HEK293 (cell line): ENCODE measurements around the gene COL11A2.
A peak's percentile ranks its signal among the peaks of the same experiment; 100 is the strongest.

Source experiments
- CTCF ChIA-PET: fragments of 350-600 bp; formaldehyde crosslinking; extraction: SDS; loops from one replicate; lab custom pipeline; 2021; ENCODE audit warnings: antibody characterized with exemption; lab: Yijun Ruan, JAX
- POLR2A ChIA-PET: fragments of 300-600 bp; formaldehyde crosslinking; extraction: SDS; loops from one replicate; lab custom pipeline; 2020; ENCODE audit warnings: antibody characterized with exemption, inconsistent platforms; lab: Yijun Ruan, JAX
- H3K27ac ChIP-seq: fragments of 200-500 bp; sonication (Bioruptor generic); 2 replicates; pipeline ENCODE4 v1.5.1; 2014; ENCODE audit warnings: low read depth, low read length, control low read depth, inconsistent platforms; ENCODE audit errors: extremely low read depth
- H3K36me3 ChIP-seq, 2 experiments: fragments of 200-500 bp in 1 of 2; sonication (Bioruptor generic) in 1 of 2; 1 replicate in 1 of 2; 2 replicates in 1 of 2; pipeline ENCODE4 v1.5.1; 2014 to 2017; ENCODE audit warnings: inconsistent platforms in 2 of 2, low read length in 2 of 2; ENCODE audit not compliant: control insufficient read depth in 2 of 2, insufficient read depth in 1 of 2
- H3K4me1 ChIP-seq: fragments of 200-500 bp; sonication (Bioruptor generic); 2 replicates; pipeline ENCODE4 v1.5.1; 2014; ENCODE audit warnings: mild to moderate bottlenecking, low read length, inconsistent platforms; ENCODE audit not compliant: control insufficient read depth, insufficient read depth
- H3K4me3 ChIP-seq: 2 replicates; pipeline ENCODE4 v1.5.1; 2011; ENCODE audit warnings: low read depth, mild to moderate bottlenecking, control low read depth, low read length, moderate library complexity
- H3K9me3 ChIP-seq: fragments of 200-500 bp; sonication (Bioruptor generic); 2 replicates; pipeline ENCODE4 v1.5.1; 2014; ENCODE audit warnings: low read depth, low read length, inconsistent platforms; ENCODE audit not compliant: control insufficient read depth, insufficient read depth
- EGR2 ChIP-seq: fragments of 450-650 bp; formaldehyde crosslinking; IDR thresholded peaks from 2 replicates; pipeline ENCODE4 v1.5.1; 2016; ENCODE audit warnings: low read depth, missing biosample characterization, missing genetic modification characterization
- KLF1 ChIP-seq: fragments of 450-650 bp; formaldehyde crosslinking; IDR thresholded peaks from 2 replicates; pipeline ENCODE4 v1.5.1; 2016; ENCODE audit warnings: missing biosample characterization, missing genetic modification characterization
- PATZ1 ChIP-seq: fragments of 450-650 bp; formaldehyde crosslinking; IDR thresholded peaks from 2 replicates; pipeline ENCODE4 v1.5.1; 2016; ENCODE audit warnings: missing biosample characterization, missing genetic modification characterization
- SP3 ChIP-seq: fragments of 450-650 bp; formaldehyde crosslinking; IDR thresholded peaks from 2 replicates; pipeline ENCODE4 v1.5.1; 2016; ENCODE audit warnings: missing biosample characterization, missing genetic modification characterization
- ZBTB21 ChIP-seq: fragments of 450-650 bp; formaldehyde crosslinking; IDR thresholded peaks from 2 replicates; pipeline ENCODE4 v1.5.1; 2017; ENCODE audit warnings: missing biosample characterization, missing genetic modification characterization
- ZBTB49 ChIP-seq: fragments of 450-650 bp; formaldehyde crosslinking; IDR thresholded peaks from 2 replicates; pipeline ENCODE4 v1.5.1; 2016; ENCODE audit warnings: missing biosample characterization, missing genetic modification characterization, low read depth
- ZFHX2 ChIP-seq: fragments of 450-650 bp; formaldehyde crosslinking; conservative IDR thresholded peaks from 2 replicates; pipeline ENCODE4 v1.5.1; 2016; ENCODE audit warnings: missing biosample characterization, missing genetic modification characterization
- ZNF274 ChIP-seq, 2 experiments: fragments of 200-500 bp in 1 of 2; fragments of 450-650 bp in 1 of 2; sonication (Bioruptor generic) in 1 of 2; formaldehyde crosslinking in 1 of 2; IDR thresholded peaks; 2 replicates each; pipeline versions ENCODE4 v1.5.1 to v1.6.1; 2014 to 2016; ENCODE audit warnings: borderline replicate concordance in 1 of 2, inconsistent platforms in 1 of 2, low read length in 1 of 2, missing biosample characterization in 1 of 2, missing genetic modification characterization in 1 of 2
- ZNF473 ChIP-seq: fragments of 450-650 bp; formaldehyde crosslinking; IDR thresholded peaks from 2 replicates; pipeline ENCODE4 v1.5.1; 2017; ENCODE audit warnings: missing biosample characterization, missing genetic modification characterization
- ZNF610 ChIP-seq: fragments of 450-650 bp; formaldehyde crosslinking; IDR thresholded peaks from 2 replicates; pipeline ENCODE4 v1.5.1; 2016; ENCODE audit warnings: missing biosample characterization, missing genetic modification characterization, borderline replicate concordance
- ZNF747 ChIP-seq: fragments of 450-650 bp; formaldehyde crosslinking; IDR thresholded peaks from 2 replicates; pipeline ENCODE4 v1.5.1; 2016; ENCODE audit warnings: missing biosample characterization, missing genetic modification characterization
- ZSCAN23 ChIP-seq: fragments of 450-650 bp; formaldehyde crosslinking; IDR thresholded peaks from 2 replicates; pipeline ENCODE4 v1.5.1; 2016; ENCODE audit warnings: missing biosample characterization, missing genetic modification characterization
- ZXDB ChIP-seq: fragments of 450-650 bp; formaldehyde crosslinking; IDR thresholded peaks from 2 replicates; pipeline ENCODE4 v1.5.1; 2016; ENCODE audit warnings: missing biosample characterization, missing genetic modification characterization
- TF ChIP-seq, protein P1 (sequence below): fragments of 450-650 bp; formaldehyde crosslinking; IDR thresholded peaks from 2 replicates; pipeline ENCODE4 v1.5.1; 2016; ENCODE audit warnings: missing biosample characterization, missing genetic modification characterization
- TF ChIP-seq, protein P2 (sequence below): fragments of 450-650 bp; formaldehyde crosslinking; IDR thresholded peaks from 2 replicates; pipeline ENCODE4 v1.5.1; 2016; ENCODE audit warnings: missing biosample characterization, missing genetic modification characterization, borderline replicate concordance

COL11A2 gene

DNA sequence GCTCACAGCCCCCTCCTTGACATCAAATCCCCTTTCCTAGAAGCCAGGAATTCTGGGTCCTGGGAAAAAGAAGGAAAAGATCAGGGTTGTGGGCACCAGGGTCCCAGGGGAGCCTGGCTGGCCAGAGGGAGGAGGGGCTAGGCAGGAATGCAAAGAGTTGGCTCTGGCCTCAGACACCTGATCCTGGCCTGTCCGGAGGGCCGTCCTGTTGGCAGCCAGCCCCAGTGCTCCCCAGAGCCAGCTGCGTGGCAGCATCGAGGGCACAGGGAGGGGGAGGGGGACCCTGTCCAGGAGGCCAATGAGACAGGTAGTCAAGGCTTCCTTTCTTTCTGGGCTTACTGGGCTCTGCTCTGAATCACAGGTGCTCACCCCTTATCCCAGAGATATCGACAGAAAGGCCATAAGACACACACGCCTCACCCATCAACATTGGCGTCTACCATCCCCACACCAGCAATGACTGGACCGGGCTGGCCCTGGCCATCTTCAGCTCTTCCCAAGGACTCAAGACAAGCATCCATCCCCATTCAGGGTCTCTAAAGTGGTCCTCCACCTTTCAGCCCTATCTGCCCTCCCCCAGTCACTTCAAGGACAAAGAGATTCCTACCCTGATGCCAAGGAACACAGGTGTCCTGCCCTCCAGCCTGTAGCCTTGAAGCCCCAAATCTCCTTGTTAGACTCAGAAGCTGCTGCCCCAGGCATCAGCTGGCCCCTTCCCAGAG is 723 bp downstream of the COL11A2 start:
- Histone ChIP-seq H3K4me3 (no peak overlapping the region), H3K9me3 (no peaks in the 10 kb centered on the region), H3K36me3 (peaks cover 11 to 30% of the 10 kb centered on the region in 2 experiments; a peak in 2 of 3 replicates), H3K27ac (no peak overlapping the region), H3K4me1 (peaks cover 3% of the 10 kb centered on the region; the same call in 1 of the 2 replicates)
- no peak for TF ChIP-seq ZSCAN23 (tag by site-specific recombination)
- no peak for TF ChIP-seq KLF1 (tag by site-specific recombination)
- no peak for TF ChIP-seq ZBTB49 (tag by site-specific recombination)
- TF ChIP-seq ZXDB (tag by site-specific recombination), result no peak
- no peak for TF ChIP-seq ZNF473 (tag by site-specific recombination)
- no peak for TF ChIP-seq ZNF610 (tag by site-specific recombination)
- no peak for TF ChIP-seq PATZ1
- no peak for TF ChIP-seq ZBTB21
- no peak for TF ChIP-seq ZNF274 (IDR thresholded peaks at IDR 0.05; ENCODE audit: low read length)
- no peak for TF ChIP-seq ZNF274 (tag by site-specific recombination; IDR thresholded peaks at IDR 0.05; ENCODE audit: borderline replicate concordance)
- TF ChIP-seq, protein P1, sequence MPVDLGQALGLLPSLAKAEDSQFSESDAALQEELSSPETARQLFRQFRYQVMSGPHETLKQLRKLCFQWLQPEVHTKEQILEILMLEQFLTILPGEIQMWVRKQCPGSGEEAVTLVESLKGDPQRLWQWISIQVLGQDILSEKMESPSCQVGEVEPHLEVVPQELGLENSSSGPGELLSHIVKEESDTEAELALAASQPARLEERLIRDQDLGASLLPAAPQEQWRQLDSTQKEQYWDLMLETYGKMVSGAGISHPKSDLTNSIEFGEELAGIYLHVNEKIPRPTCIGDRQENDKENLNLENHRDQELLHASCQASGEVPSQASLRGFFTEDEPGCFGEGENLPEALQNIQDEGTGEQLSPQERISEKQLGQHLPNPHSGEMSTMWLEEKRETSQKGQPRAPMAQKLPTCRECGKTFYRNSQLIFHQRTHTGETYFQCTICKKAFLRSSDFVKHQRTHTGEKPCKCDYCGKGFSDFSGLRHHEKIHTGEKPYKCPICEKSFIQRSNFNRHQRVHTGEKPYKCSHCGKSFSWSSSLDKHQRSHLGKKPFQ (tag by site-specific recombination), result no peak
- no peak for TF ChIP-seq ZNF747
- ChIA-PET CTCF (interaction anchor here (0.5 to 1.1 kb wide), 3 partner anchors 18 to 153 kb away, joined by 3 to 5 read pairs (median 3); no protein-coding TSS in a partner anchor), POLR2A (no interaction called here)

DNA sequence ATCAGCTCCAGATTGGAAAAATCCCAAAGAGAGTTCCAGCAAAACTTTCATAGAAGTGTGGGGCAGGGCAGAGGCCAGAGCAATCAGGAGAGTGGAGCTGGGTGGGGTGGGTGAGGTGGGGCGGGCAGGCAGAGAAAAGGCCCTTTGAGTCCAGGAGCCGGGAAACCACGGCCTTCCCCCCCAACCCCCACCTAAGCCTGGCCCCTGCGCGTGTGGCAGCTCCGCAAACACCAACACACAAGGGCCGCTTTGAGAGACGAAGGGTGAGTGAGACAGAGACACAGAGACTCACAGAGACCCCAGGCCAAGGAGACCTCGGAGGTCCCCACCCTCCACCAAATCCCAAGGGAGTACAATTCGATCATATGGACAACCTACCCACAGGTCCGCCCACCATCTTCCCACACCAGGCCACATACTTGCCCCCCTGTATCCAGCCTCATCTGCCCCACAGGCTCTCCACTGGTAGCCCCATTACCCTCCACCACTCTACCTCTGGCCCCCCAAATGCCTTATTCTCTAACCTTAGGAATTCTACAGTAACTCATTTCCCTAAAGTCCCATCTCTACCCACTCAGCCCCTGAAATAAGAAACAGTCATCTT is 1.7 kb downstream of the COL11A2 start:
- H3K4me1 ChIP-seq, result peaks cover 3% of the 10 kb centered on the region; the same call in 1 of the 2 replicates
- H3K9me3 ChIP-seq, result no peaks in the 10 kb centered on the region
- no peak overlapping the region for H3K27ac ChIP-seq
- H3K36me3 ChIP-seq, result peaks cover 2 to 21% of the 10 kb centered on the region in 2 experiments; a peak in 1 of 3 replicates
- ChIA-PET POLR2A (interaction anchor here (0.7 to 1.5 kb wide), 3 partner anchors 9 to 42 kb away, joined by 3 to 6 read pairs (median 3); partner anchors contain the start of gene RING1), CTCF (interaction anchor here (0.6 to 2.5 kb wide), 5 partner anchors 14 to 154 kb away, joined by 4 to 10 read pairs (median 6); no protein-coding TSS in a partner anchor)
- TF ChIP-seq SP3 (no peak), EGR2 (tag by site-specific recombination) (peak; percentile 91), ZFHX2 (tag by site-specific recombination) (peak; percentile 77)
- TF ChIP-seq, protein P2, sequence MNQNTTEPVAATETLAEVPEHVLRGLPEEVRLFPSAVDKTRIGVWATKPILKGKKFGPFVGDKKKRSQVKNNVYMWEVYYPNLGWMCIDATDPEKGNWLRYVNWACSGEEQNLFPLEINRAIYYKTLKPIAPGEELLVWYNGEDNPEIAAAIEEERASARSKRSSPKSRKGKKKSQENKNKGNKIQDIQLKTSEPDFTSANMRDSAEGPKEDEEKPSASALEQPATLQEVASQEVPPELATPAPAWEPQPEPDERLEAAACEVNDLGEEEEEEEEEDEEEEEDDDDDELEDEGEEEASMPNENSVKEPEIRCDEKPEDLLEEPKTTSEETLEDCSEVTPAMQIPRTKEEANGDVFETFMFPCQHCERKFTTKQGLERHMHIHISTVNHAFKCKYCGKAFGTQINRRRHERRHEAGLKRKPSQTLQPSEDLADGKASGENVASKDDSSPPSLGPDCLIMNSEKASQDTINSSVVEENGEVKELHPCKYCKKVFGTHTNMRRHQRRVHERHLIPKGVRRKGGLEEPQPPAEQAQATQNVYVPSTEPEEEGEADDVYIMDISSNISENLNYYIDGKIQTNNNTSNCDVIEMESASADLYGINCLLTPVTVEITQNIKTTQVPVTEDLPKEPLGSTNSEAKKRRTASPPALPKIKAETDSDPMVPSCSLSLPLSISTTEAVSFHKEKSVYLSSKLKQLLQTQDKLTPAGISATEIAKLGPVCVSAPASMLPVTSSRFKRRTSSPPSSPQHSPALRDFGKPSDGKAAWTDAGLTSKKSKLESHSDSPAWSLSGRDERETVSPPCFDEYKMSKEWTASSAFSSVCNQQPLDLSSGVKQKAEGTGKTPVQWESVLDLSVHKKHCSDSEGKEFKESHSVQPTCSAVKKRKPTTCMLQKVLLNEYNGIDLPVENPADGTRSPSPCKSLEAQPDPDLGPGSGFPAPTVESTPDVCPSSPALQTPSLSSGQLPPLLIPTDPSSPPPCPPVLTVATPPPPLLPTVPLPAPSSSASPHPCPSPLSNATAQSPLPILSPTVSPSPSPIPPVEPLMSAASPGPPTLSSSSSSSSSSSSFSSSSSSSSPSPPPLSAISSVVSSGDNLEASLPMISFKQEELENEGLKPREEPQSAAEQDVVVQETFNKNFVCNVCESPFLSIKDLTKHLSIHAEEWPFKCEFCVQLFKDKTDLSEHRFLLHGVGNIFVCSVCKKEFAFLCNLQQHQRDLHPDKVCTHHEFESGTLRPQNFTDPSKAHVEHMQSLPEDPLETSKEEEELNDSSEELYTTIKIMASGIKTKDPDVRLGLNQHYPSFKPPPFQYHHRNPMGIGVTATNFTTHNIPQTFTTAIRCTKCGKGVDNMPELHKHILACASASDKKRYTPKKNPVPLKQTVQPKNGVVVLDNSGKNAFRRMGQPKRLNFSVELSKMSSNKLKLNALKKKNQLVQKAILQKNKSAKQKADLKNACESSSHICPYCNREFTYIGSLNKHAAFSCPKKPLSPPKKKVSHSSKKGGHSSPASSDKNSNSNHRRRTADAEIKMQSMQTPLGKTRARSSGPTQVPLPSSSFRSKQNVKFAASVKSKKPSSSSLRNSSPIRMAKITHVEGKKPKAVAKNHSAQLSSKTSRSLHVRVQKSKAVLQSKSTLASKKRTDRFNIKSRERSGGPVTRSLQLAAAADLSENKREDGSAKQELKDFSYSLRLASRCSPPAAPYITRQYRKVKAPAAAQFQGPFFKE (tag by site-specific recombination), result no peak
- no peak overlapping the region for H3K4me3 ChIP-seq
